PC-3 (cell line): ENCODE measurements around the gene DPYSL3. TPM values are rescaled to one million over a fixed set of nuclear protein-coding genes. Genes with fewer than 3 reads are reported as not detected.
"Not testable (repeated sequence)": the region's sequence is repeated elsewhere in the genome, so short reads cannot be mapped to it uniquely, and the experiment has no call there.

ENCODE experiments used
- ATAC-seq: fragments of 200-7000 bp; cut with Tn5 transposase; 2 replicates; pipeline ENCODE4 v1.9.1; 2020; ENCODE audit warnings: mild to moderate bottlenecking, moderate library complexity
- BruUV-seq: library from RNA; stranded (reverse); fragments of 400-500 nt; replicated peaks from 2 replicates; lab custom pipeline; 2021; lab: Mats Ljungman, UMichigan
- CTCF ChIA-PET: fragments of 300-600 bp; sonication (Branson Sonifier 250); formaldehyde crosslinking; loops from one replicate; lab custom pipeline; 2022; ENCODE audit warnings: antibody characterized with exemption; lab: Charles Lee
- POLR2A ChIA-PET: fragments of 300-600 bp; sonication (Branson Sonifier 250); formaldehyde crosslinking; loops from one replicate; lab custom pipeline; 2022; ENCODE audit warnings: antibody characterized with exemption; ENCODE audit not compliant: unreplicated experiment; lab: Charles Lee
- DNase-seq: peaks from one replicate; pipeline ENCODE4 v3.0.0-alpha.2; 2015
- H2AFZ ChIP-seq: fragments of 300-600 bp; sonication (generic); 2 replicates; pipeline ENCODE4 v1.6.0; 2016; ENCODE audit warnings: antibody characterized with exemption, low read length
- H3F3A ChIP-seq: fragments of 300-600 bp; sonication (generic); one replicate; pipeline ENCODE4 v1.6.0; 2017; ENCODE audit warnings: antibody characterized with exemption, low read length, control low read depth, mild to moderate bottlenecking; ENCODE audit not compliant: unreplicated experiment
- H3K27ac ChIP-seq: fragments of 300-600 bp; sonication (generic); 2 replicates; pipeline ENCODE4 v1.5.1; 2016; ENCODE audit warnings: mild to moderate bottlenecking, low read length
- H3K27me3 ChIP-seq: fragments of 300-600 bp; sonication (generic); 2 replicates; pipeline ENCODE4 v1.6.1; 2016; ENCODE audit warnings: low read length, mixed read lengths
- H3K36me3 ChIP-seq: fragments of 300-600 bp; sonication (generic); 2 replicates; pipeline ENCODE4 v1.6.1; 2016; ENCODE audit warnings: low read depth, mixed run types, low read length, mixed read lengths
- H3K4me1 ChIP-seq: fragments of 300-600 bp; sonication (generic); 2 replicates; pipeline ENCODE4 v1.5.1; 2016; ENCODE audit warnings: low read length; ENCODE audit not compliant: insufficient read depth
- H3K4me2 ChIP-seq: fragments of 300-600 bp; sonication (generic); 2 replicates; pipeline ENCODE4 v1.6.0; 2016; ENCODE audit warnings: low read length
- H3K4me3 ChIP-seq: fragments of 300-600 bp; sonication (generic); 2 replicates; pipeline ENCODE4 v1.5.1; 2016; ENCODE audit warnings: mild to moderate bottlenecking, low read length, mixed read lengths
- H3K79me2 ChIP-seq: fragments of 300-600 bp; sonication (generic); 2 replicates; pipeline ENCODE4 v1.6.1; 2017; ENCODE audit warnings: low read length, mixed read lengths
- H3K9ac ChIP-seq: fragments of 300-600 bp; sonication (generic); 2 replicates; pipeline ENCODE4 v1.6.0; 2016; ENCODE audit warnings: mild to moderate bottlenecking, low read length
- H3K9me2 ChIP-seq: fragments of 300-600 bp; sonication (generic); replicated peaks from 2 replicates; pipeline ENCODE4 v1.6.1; 2016; ENCODE audit warnings: mixed run types, low read length, mixed read lengths
- H3K9me3 ChIP-seq: fragments of 300-600 bp; sonication (generic); 2 replicates; pipeline ENCODE4 v1.6.1; 2016; ENCODE audit warnings: low read length, mixed read lengths
- H4K20me1 ChIP-seq: fragments of 300-600 bp; sonication (generic); 2 replicates; pipeline ENCODE4 v1.6.1; 2016; ENCODE audit warnings: low read length, mixed read lengths
- EZH2 ChIP-seq: fragments of 300-600 bp; sonication (generic); IDR thresholded peaks from one replicate; pipeline ENCODE4 v1.6.1; 2017; ENCODE audit warnings: antibody characterized with exemption, mild to moderate bottlenecking, low read length; ENCODE audit not compliant: unreplicated experiment
- EZH2phosphoT487 ChIP-seq: fragments of 300-600 bp; sonication (generic); IDR thresholded peaks from 2 replicates; pipeline ENCODE4 v1.6.1; 2018; ENCODE audit warnings: mild to moderate bottlenecking, antibody characterized with exemption, low read length, borderline replicate concordance
- intact Hi-C: fragments of 100-400 bp; cut with micrococcal nuclease; formaldehyde crosslinking; loops from 2 replicates; pipeline ENCODE4 v1.9.0; 2023
- total RNA-seq: library from RNA; depleted of rRNA; stranded (reverse); fragments of >200 nt; gene quantifications from 2 replicates; pipeline ENCODE4 v1.2.3, GENCODE V29; 2014
- TF ChIP-seq, protein P1 (sequence below): fragments of 300-600 bp; sonication (generic); conservative IDR thresholded peaks from 2 replicates; pipeline ENCODE4 v1.5.1; 2017; ENCODE audit warnings: antibody characterized with exemption, low read depth, mild to moderate bottlenecking, low read length

The DPYSL3 gene
- total RNA-seq, 1 experiment from 2014 or later: 20.6 TPM

DNA sequence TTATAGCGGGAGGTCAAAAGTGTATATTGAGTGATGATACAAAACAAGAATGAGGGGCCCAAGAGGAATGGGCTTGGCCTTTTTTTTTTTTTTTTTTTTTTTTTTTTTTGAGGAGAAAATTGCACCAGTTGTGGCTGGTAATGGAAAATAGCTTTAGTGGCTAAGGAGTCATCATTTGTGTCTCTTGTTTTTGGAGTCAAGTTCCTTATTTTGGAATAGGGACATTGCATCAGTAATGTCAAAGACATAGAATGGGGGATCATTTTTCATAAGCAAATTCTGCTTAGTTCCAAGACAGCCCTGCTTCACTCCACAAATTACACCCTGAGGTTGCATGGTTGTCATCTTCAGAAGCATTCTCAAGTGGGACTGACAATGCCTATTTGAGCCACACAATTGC, 137.7 kb downstream of the DPYSL3 start:
- no peaks in the 10 kb centered on the region for H3K9me2 ChIP-seq
- H3K4me1 ChIP-seq: no peaks in the 10 kb centered on the region
- ChIA-PET CTCF (interaction anchor here (1.4 kb wide), 1 partner anchor 148 kb away, joined by 4 read pairs; no protein-coding TSS in a partner anchor), POLR2A (interaction anchor here (0.6 kb wide), 1 partner anchor 1026 kb away, joined by 22 read pairs; no protein-coding TSS in a partner anchor)
- H3K4me2 ChIP-seq: no peak overlapping the region
- H3K27ac ChIP-seq: no peak overlapping the region
- H3F3A ChIP-seq: no peaks in the 10 kb centered on the region
- H3K9me3 ChIP-seq: no peaks in the 10 kb centered on the region
- no TSS peak for BruUV-seq
- H3K9ac ChIP-seq: no peak overlapping the region
- H3K4me3 ChIP-seq: no peak overlapping the region
- no peaks in the 10 kb centered on the region for H4K20me1 ChIP-seq
- H3K27me3 ChIP-seq: no peaks in the 10 kb centered on the region
- intact Hi-C loops: loop anchor here (10.0 kb wide), 1 partner anchor 407 kb away; no protein-coding TSS in a partner anchor
- DNase-seq (no peak), ATAC-seq (no peak)
- no peaks in the 10 kb centered on the region for H3K36me3 ChIP-seq
- H3K79me2 ChIP-seq: no peaks in the 10 kb centered on the region
- TF ChIP-seq, protein P1, sequence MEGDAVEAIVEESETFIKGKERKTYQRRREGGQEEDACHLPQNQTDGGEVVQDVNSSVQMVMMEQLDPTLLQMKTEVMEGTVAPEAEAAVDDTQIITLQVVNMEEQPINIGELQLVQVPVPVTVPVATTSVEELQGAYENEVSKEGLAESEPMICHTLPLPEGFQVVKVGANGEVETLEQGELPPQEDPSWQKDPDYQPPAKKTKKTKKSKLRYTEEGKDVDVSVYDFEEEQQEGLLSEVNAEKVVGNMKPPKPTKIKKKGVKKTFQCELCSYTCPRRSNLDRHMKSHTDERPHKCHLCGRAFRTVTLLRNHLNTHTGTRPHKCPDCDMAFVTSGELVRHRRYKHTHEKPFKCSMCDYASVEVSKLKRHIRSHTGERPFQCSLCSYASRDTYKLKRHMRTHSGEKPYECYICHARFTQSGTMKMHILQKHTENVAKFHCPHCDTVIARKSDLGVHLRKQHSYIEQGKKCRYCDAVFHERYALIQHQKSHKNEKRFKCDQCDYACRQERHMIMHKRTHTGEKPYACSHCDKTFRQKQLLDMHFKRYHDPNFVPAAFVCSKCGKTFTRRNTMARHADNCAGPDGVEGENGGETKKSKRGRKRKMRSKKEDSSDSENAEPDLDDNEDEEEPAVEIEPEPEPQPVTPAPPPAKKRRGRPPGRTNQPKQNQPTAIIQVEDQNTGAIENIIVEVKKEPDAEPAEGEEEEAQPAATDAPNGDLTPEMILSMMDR: no peak
- no peak for TF ChIP-seq EZH2
- TF ChIP-seq EZH2phosphoT487: no peak
- H2AFZ ChIP-seq: no peak overlapping the region

DNA sequence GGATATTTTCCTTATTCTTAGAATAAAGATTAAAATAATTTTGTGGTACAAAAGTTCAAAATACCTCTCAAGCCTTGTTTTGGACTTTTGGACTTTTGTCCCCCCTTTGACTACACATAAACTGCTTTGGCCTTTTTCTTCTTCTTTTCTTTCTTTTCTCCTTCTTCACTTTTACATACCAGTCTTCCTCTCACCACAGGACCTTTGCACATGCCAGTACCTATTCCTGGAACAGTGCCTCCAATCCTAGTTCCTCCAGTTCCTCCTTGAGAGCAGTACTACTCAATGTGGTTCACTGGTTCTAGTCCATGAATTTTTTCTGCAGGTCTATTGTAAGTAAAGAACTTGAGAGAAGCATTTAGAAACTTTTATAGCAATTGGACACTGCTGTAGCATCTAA, 138.6 kb downstream of the DPYSL3 start:
- Histone ChIP-seq H3K4me2 (no peak overlapping the region), H2AFZ (no peak overlapping the region), H3K36me3 (no peaks in the 10 kb centered on the region), H3K4me3 (no peak overlapping the region), H4K20me1 (no peaks in the 10 kb centered on the region), H3K27me3 (no peaks in the 10 kb centered on the region), H3K27ac (no peak overlapping the region), H3K9me3 (no peaks in the 10 kb centered on the region), H3K9ac (no peak overlapping the region), H3K4me1 (no peaks in the 10 kb centered on the region), H3K9me2 (no peaks in the 10 kb centered on the region), H3F3A (no peaks in the 10 kb centered on the region), H3K79me2 (no peaks in the 10 kb centered on the region)
- TF ChIP-seq EZH2phosphoT487 (no peak), EZH2 (no peak)
- TF ChIP-seq, protein P1: no peak
- POLR2A ChIA-PET: no interaction called here
- DNase-seq (no peak), ATAC-seq (no peak)
- intact Hi-C loops: loop anchor here (10.0 kb wide), 1 partner anchor 406 kb away; no protein-coding TSS in a partner anchor
- CTCF ChIA-PET: interaction anchor here (1.4 kb wide), 1 partner anchor 147 kb away, joined by 4 read pairs; no protein-coding TSS in a partner anchor
- BruUV-seq: no TSS peak

DNA sequence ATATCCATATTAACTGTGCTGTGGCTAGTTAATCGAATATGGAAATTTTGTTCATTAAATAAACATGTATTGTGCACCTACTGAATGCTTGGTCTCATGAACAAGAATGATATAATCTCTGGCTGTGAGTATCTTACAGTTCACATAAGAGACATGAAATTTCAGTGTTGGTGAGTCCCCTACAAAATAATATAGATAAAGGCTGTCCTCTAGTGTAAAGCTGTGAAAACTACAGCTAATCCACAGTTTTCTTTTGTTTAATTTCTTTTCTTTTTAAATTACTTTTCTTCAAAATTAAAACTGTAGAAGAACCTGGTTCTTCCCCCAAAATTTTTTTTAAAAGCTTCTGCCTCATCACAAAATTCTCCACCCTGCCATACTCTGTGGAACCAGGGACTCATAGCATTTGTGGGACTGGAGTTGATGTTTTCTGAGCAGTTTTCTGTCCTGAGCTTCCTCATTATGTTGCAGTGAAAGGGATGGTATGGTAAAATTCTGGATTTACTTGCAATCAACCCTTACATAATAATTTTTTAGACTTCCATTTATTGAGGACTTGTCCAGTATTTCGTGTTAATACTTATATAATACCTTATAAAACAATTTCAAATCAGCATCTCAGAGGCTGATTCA, 140.0 kb downstream of the DPYSL3 start:
- Histone ChIP-seq H4K20me1 (no peaks in the 10 kb centered on the region), H3K27me3 (no peaks in the 10 kb centered on the region), H3K9me3 (no peaks in the 10 kb centered on the region), H2AFZ (no peak overlapping the region), H3K4me3 (no peak overlapping the region), H3K9me2 (no peaks in the 10 kb centered on the region), H3K79me2 (no peaks in the 10 kb centered on the region), H3K4me1 (no peaks in the 10 kb centered on the region), H3K36me3 (no peaks in the 10 kb centered on the region), H3K27ac (no peak overlapping the region), H3K9ac (no peak overlapping the region), H3K4me2 (no peak overlapping the region), H3F3A (no peaks in the 10 kb centered on the region)
- intact Hi-C loops: loop anchor here (1.0 to 10.0 kb wide), 4 partner anchors 146 to 827 kb away; no protein-coding TSS in a partner anchor
- CTCF ChIA-PET: interaction anchor here (0.6 to 2.5 kb wide), 8 partner anchors 28 to 209 kb away, joined by 3 to 27 read pairs (median 5); partner anchors contain the start of gene STK32A
- TF ChIP-seq, protein P1: peak; percentile 76
- no peak for TF ChIP-seq EZH2
- ATAC-seq (no peak), DNase-seq (peak; percentile 41)
- no TSS peak for BruUV-seq
- POLR2A ChIA-PET: no interaction called here

DNA sequence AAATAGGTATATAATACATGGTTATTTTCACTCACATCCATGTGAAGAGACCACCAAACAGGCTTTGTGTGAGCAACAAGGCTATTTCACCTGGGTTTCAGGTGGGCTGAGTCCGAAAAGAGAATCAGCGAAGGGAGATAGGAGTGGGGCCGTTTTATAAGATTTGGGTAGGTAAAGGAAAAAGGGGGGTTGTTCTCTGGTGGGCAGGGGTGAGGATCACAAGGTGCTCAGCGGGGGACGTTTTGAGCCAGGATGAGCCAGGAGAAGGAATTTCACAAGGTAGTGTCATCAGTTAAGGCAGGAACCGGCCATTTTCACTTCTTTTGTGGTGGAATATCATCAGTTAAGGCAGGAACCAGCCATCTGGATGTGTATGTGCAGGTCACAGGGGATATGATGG, 142.5 kb downstream of the DPYSL3 start:
- H4K20me1 ChIP-seq, H3K79me2 ChIP-seq, H3K9ac ChIP-seq, H2AFZ ChIP-seq, H3F3A ChIP-seq, H3K9me2 ChIP-seq, H3K36me3 ChIP-seq, POLR2A ChIA-PET, DNase-seq, H3K27ac ChIP-seq, H3K4me3 ChIP-seq, H3K4me2 ChIP-seq, intact Hi-C loops, ATAC-seq, H3K27me3 ChIP-seq, BruUV-seq, CTCF ChIA-PET, H3K4me1 ChIP-seq, H3K9me3 ChIP-seq: not testable (repeated sequence)
